ENCODE results near the gene ZNF780B. TPM values are rescaled to one million over a fixed set of nuclear protein-coding genes. Genes with fewer than 3 reads are reported as not detected.
A peak's percentile ranks its signal among the peaks of the same experiment; 100 is the strongest.

Gene ZNF780B
- total and polyA plus RNA-seq, 2 experiments from 2014 or later = 10.3 to 46.7 TPM

- no peak for TF ChIP-seq CTCF (IDR thresholded peaks at IDR 0.05; ENCODE audit: low read depth, low read length)
- H3K4me1 ChIP-seq (ENCODE audit: low read depth) = peaks cover 6% of the 10 kb centered on the region
- peaks cover 3% of the 10 kb centered on the region for H3K27me3 ChIP-seq
- no peak for DNase-seq (ENCODE audit: low read depth in 1 of 2, low spot score in 1 of 2)
- H3K27ac ChIP-seq = peak overlapping the region; percentile 90
- H3K9me3 ChIP-seq (ENCODE audit: low read depth) = no peaks in the 10 kb centered on the region
- peak overlapping the region; percentile 71 for H3K4me3 ChIP-seq
- no peaks in the 10 kb centered on the region for H3K36me3 ChIP-seq
Measured at GRCh38 chr19:40091205-40092129, 35.4 kb upstream of the ZNF780B start.

- Histone ChIP-seq H3K4me3 (peak within 1 kb of the TSS; percentile 71), H3K36me3 (no peaks in the 10 kb centered on the region), H3K27me3 (peaks cover 3% of the 10 kb centered on the region), H3K27ac (peak within 1 kb of the TSS; percentile 90), H3K4me1 (ENCODE audit: low read depth) (peaks cover 6% of the 10 kb centered on the region), H3K9me3 (ENCODE audit: low read depth) (no peaks in the 10 kb centered on the region)
- TF ChIP-seq CTCF (IDR thresholded peaks at IDR 0.05; ENCODE audit: low read depth, low read length) = no peak
- peak; percentile 75 to 87 for DNase-seq (ENCODE audit: low read depth in 1 of 2, low spot score in 1 of 2)
Measured at GRCh38 chr19:40090241-40091204, 34.5 kb upstream of the ZNF780B start, which contains the start of gene ZNF780A. Gene ZNF780A (minus strand): TSS chr19:40090943. CDS start chr19:40084753, 6,190 bp downstream.

GRCh38 chr19:40089462-40089861 is 33.4 kb upstream of the ZNF780B start:
- DNase-seq (ENCODE audit: low read depth in 1 of 2, low spot score in 1 of 2) = peak; percentile 0 to 75
- peaks cover 6% of the 10 kb centered on the region for H3K4me1 ChIP-seq (ENCODE audit: low read depth)
- H3K4me3 ChIP-seq = peak overlapping the region; percentile 71
- H3K27me3 ChIP-seq = peaks cover 3% of the 10 kb centered on the region
- no peaks in the 10 kb centered on the region for H3K36me3 ChIP-seq
- TF ChIP-seq CTCF (IDR thresholded peaks at IDR 0.05; ENCODE audit: low read depth, low read length) = no peak
- peak overlapping the region; percentile 90 for H3K27ac ChIP-seq
- no peaks in the 10 kb centered on the region for H3K9me3 ChIP-seq (ENCODE audit: low read depth)

- no peak for TF ChIP-seq CTCF (IDR thresholded peaks at IDR 0.05; ENCODE audit: low read depth, low read length)
- peaks cover 3% of the 10 kb centered on the region for H3K36me3 ChIP-seq
- no peaks in the 10 kb centered on the region for H3K9me3 ChIP-seq (ENCODE audit: low read depth)
- DNase-seq (ENCODE audit: low read depth in 1 of 2, low spot score in 1 of 2) = no peak
- peaks cover 3% of the 10 kb centered on the region for H3K27me3 ChIP-seq
- H3K4me1 ChIP-seq (ENCODE audit: low read depth) = peaks cover 6% of the 10 kb centered on the region
- no peak overlapping the region for H3K27ac ChIP-seq
- H3K4me3 ChIP-seq = no peak overlapping the region
Measured at GRCh38 chr19:40088299-40089047, 32.4 kb upstream of the ZNF780B start.

- H3K27ac ChIP-seq = no peak overlapping the region
- H3K4me3 ChIP-seq = no peak overlapping the region
- peaks cover 22% of the 10 kb centered on the region for H3K36me3 ChIP-seq
- H3K9me3 ChIP-seq (ENCODE audit: low read depth) = no peaks in the 10 kb centered on the region
- DNase-seq (ENCODE audit: low read depth in 1 of 2, low spot score in 1 of 2) = peak in 1 of 2 donors; percentile 18
- peaks cover 6% of the 10 kb centered on the region for H3K4me1 ChIP-seq (ENCODE audit: low read depth)
- TF ChIP-seq CTCF (IDR thresholded peaks at IDR 0.05; ENCODE audit: low read depth, low read length) = no peak
- H3K27me3 ChIP-seq = no peaks in the 10 kb centered on the region
Measured at GRCh38 chr19:40084948-40085347, 28.9 kb upstream of the ZNF780B start.

All from cardiac muscle cell (in vitro differentiated cells and primary cell).